Testis (tissue), 5 donors: Measurements from ENCODE around the gene LAMP5. TPM values are rescaled to one million over a fixed set of nuclear protein-coding genes. Genes with fewer than 3 reads are reported as not detected.
A peak's percentile ranks its signal among the peaks of the same experiment; 100 is the strongest.

ENCODE experiments used
- DNase-seq: peaks from one replicate; pipeline ENCODE4 v3.0.0-alpha.2; 2019
- H3K27ac ChIP-seq, 2 donors: fragments of 200-600 bp; sonication (generic); one replicate each; pipeline ENCODE4 v1.5.1; 2019
- H3K27me3 ChIP-seq: fragments of 200-600 bp; sonication (generic); one replicate; pipeline ENCODE4 v1.5.1; 2019
- H3K36me3 ChIP-seq: fragments of 200-600 bp; sonication (generic); one replicate; pipeline ENCODE4 v1.5.1; 2017; ENCODE audit warnings: low read depth; ENCODE audit errors: missing control alignments
- H3K4me1 ChIP-seq: fragments of 200-600 bp; sonication (generic); one replicate; pipeline ENCODE4 v1.5.1; 2019
- H3K4me3 ChIP-seq, 2 donors: fragments of 200-600 bp; sonication (generic); one replicate each; pipeline ENCODE4 v1.5.1; 2017 to 2019
- H3K9me3 ChIP-seq: fragments of 200-600 bp; sonication (generic); one replicate; pipeline ENCODE4 v1.5.1; 2017
- CTCF ChIP-seq, 3 experiments: fragments of 450-650 bp in 2 of 3; fragments of 200-600 bp in 1 of 3; sonication (generic) in 1 of 3; IDR thresholded peaks; one replicate each; pipeline ENCODE4 v1.5.1; 2016 to 2019; ENCODE audit warnings: antibody characterized with exemption in 3 of 3, mild to moderate bottlenecking in 2 of 3, moderate library complexity in 1 of 3
- POLR2A ChIP-seq: fragments of 450-650 bp; IDR thresholded peaks from one replicate; pipeline ENCODE4 v1.6.1; 2017; ENCODE audit warnings: antibody characterized with exemption, mild to moderate bottlenecking, moderate library complexity
- WGBS, 2 donors: methylation state at CpG; one replicate each; pipeline ENCODE4 v1.1.5; 2018; 5-methylcytosine and 5-hydroxymethylcytosine counted together
- intact Hi-C: fragments of 100-400 bp; cut with DNase I; formaldehyde crosslinking; loops from one replicate; pipeline ENCODE4 v1.15.1; 2023; ENCODE audit warnings: low total_unique reads
- long read RNA-seq, 2 donors: transcript quantifications; one replicate each; lab custom pipeline, GENCODE V29; 2026
- polyA plus RNA-seq: library from polyadenylated mRNA; stranded (reverse); fragments of 350-450 nt; fragmentation: Illumina TruSeq; extraction: RNeasy Lipid Tissue Mini Kit (QIAGEN cat#74804); gene quantifications from one replicate; pipeline ENCODE4 v1.2.3, GENCODE V29; 2014; ENCODE audit warnings: low read depth, low replicate concordance; ENCODE audit not compliant: insufficient read depth
- total RNA-seq, 2 donors: library from RNA; depleted of rRNA; stranded (reverse); fragments of >200 nt; gene quantifications; one replicate each; pipeline ENCODE4 v1.2.3, GENCODE V29; 2016

The LAMP5 gene, protein sequence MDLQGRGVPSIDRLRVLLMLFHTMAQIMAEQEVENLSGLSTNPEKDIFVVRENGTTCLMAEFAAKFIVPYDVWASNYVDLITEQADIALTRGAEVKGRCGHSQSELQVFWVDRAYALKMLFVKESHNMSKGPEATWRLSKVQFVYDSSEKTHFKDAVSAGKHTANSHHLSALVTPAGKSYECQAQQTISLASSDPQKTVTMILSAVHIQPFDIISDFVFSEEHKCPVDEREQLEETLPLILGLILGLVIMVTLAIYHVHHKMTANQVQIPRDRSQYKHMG
- under 1 TPM; 0.62 to 0.71 TPM for total RNA-seq
- polyA plus RNA-seq = 1.7 TPM
- long read RNA-seq, donor 1, partial matches to known transcripts = 0 of 1 reads
- long read RNA-seq, donor 1, other reads (novel, unspliced or antisense) = 0 of 1 reads
- long read RNA-seq, donor 2, partial matches to known transcripts = 0 of 3 reads
- long read RNA-seq, donor 2, other reads (novel, unspliced or antisense) = 0 of 3 reads

DNA sequence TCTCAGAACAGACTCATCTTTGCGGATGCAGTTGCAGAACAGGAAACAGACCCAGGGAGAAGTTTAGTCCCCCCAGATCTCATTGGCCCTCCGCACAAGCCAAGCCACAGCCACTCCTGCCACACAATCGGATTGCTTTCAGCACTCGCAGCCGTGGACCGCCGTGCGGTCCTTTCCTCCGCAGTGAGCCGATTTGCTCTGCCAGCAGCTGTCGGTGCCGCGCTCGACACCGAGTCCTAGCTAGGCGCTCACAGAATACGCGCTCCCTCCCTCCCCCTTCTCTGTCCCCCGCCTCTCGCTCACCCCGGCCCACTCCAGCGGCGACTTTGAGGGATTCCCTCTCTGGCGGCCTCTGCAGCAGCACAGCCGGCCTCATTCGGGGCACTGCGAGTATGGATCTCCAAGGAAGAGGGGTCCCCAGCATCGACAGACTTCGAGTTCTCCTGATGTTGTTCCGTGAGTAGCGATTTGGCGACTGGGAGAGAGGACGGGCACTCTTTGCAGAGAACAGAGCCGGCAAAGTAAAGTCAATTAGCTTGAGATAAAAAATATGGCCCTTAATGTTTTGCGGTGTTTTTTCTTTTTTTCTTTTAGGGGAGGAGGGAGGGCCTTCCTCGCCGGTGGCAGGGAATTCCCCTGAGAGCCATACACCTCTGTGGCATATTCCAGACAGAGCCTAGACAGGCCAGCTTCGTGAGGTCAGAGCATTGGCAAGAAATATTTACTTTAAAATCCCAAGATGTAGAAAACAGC lies at the start of gene LAMP5:
LAMP5 (plus strand) TSS at position 130 of the 753 bp plus-strand sequence; CDS start at position 393, 263 bp downstream.
- H3K4me1 ChIP-seq = peaks cover 12% of the 10 kb centered on the region
- H3K27ac ChIP-seq = no peak within 1 kb of the TSS
- TF ChIP-seq CTCF (IDR thresholded peaks at IDR 0.05) = no peak
- TF ChIP-seq POLR2A = no peak
- peak within 1 kb of the TSS in 1 of 2 donors; percentile 12 for H3K4me3 ChIP-seq
- no peaks in the 10 kb centered on the region for H3K9me3 ChIP-seq
- 1% methylated on average over 29 to 38 of the region's 38 CpGs for WGBS, 2 donors
- H3K36me3 ChIP-seq = no peaks in the 10 kb centered on the region
- DNase-seq = peak; percentile 49
- intact Hi-C loops = no loop called here
- no peaks in the 10 kb centered on the region for H3K27me3 ChIP-seq

- Histone ChIP-seq H3K36me3 (no peaks in the 10 kb centered on the region), H3K9me3 (no peaks in the 10 kb centered on the region), H3K4me3 (no peak overlapping the region), H3K27me3 (no peaks in the 10 kb centered on the region), H3K4me1 (no peaks in the 10 kb centered on the region), H3K27ac (no peak overlapping the region)
- 59 to 72% methylated on average over 3 of the region's 3 CpGs for WGBS, 2 donors
- TF ChIP-seq CTCF (IDR thresholded peaks at IDR 0.05) (peak; percentile 18 to 51 (median 32)), POLR2A (no peak)
- intact Hi-C loops = no loop called here
- no peak for DNase-seq
These were observed 46.4 kb upstream of the LAMP5 start for GRCh38 chr20:9467995-9468394.

DNA sequence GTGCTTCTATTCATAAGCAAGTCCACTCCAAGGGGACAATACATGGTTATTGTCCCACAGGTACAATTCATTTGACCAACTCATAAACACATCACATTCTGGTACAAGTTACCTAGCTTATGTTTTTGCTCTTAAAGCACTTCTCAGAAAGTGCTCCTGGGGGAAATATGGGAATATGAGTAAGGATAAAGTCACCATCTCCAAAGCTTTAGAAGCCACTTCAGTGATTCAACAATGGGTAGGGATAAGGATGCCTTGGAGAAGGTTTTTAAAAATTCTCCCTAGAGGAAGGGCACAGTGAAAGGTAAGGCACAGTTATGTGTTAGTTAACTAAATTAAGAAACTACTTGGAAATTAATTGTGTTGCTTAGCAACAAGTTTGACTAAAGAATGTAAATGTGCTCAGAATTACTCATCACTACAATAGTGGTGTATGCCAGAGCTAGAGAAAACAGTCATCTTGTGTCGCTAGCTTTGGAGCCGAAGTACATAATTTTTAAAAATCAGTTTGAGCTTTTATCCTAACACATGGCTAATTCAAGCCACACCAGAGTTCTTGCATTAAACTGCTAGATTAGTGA lies 39.5 kb upstream of the LAMP5 start:
- 96 to 98% methylated on average over 2 of the region's 2 CpGs for WGBS, 2 donors
- intact Hi-C loops = no loop called here
- Histone ChIP-seq H3K27me3 (no peaks in the 10 kb centered on the region), H3K4me3 (no peak overlapping the region), H3K36me3 (no peaks in the 10 kb centered on the region), H3K27ac (no peak overlapping the region), H3K9me3 (no peaks in the 10 kb centered on the region), H3K4me1 (no peaks in the 10 kb centered on the region)
- TF ChIP-seq POLR2A = no peak
- no peak for TF ChIP-seq CTCF (IDR thresholded peaks at IDR 0.05)
- DNase-seq = no peak

- no peak overlapping the region for H3K27ac ChIP-seq
- no peaks in the 10 kb centered on the region for H3K9me3 ChIP-seq
- TF ChIP-seq POLR2A (no peak), CTCF (IDR thresholded peaks at IDR 0.05) (no peak)
- H3K27me3 ChIP-seq = no peaks in the 10 kb centered on the region
- no peaks in the 10 kb centered on the region for H3K36me3 ChIP-seq
- H3K4me1 ChIP-seq = no peaks in the 10 kb centered on the region
- no peak for DNase-seq
- intact Hi-C loops = no loop called here
- H3K4me3 ChIP-seq = no peak overlapping the region
These were observed 38.9 kb upstream of the LAMP5 start for GRCh38 chr20:9475456-9475855.
